Calu3 (cell line): ENCODE measurements around the gene F8. TPM values are rescaled to one million over a fixed set of nuclear protein-coding genes. Genes with fewer than 3 reads are reported as not detected.
"Not testable (repeated sequence)": the region's sequence is repeated elsewhere in the genome, so short reads cannot be mapped to it uniquely, and the experiment has no call there.

Source experiments
- BruUV-seq: library from RNA; stranded (reverse); fragments of 400-500 nt; replicated peaks from 2 replicates; lab custom pipeline; 2021; lab: Mats Ljungman, UMichigan
- CTCF ChIA-PET: fragments of 300-600 bp; sonication (Branson Sonifier 250); formaldehyde crosslinking; loops from one replicate; lab custom pipeline; 2022; ENCODE audit warnings: antibody characterized with exemption; lab: Charles Lee
- DNase-seq: peaks from one replicate; pipeline ENCODE4 v3.0.0; 2022
- H3K27ac Mint-ChIP-seq: one replicate; pipeline ENCODE4 v1.8.0; 2022; ENCODE audit warnings: mixed read lengths; ENCODE audit not compliant: unreplicated experiment
- H3K27me3 Mint-ChIP-seq: one replicate; pipeline ENCODE4 v1.8.0; 2022; ENCODE audit warnings: mixed read lengths; ENCODE audit not compliant: unreplicated experiment
- H3K36me3 Mint-ChIP-seq: one replicate; pipeline ENCODE4 v1.8.0; 2022; ENCODE audit warnings: mild to moderate bottlenecking, moderate library complexity, mixed read lengths; ENCODE audit not compliant: insufficient read depth, unreplicated experiment
- H3K4me1 Mint-ChIP-seq: one replicate; pipeline ENCODE4 v1.8.0; 2022; ENCODE audit warnings: mild to moderate bottlenecking, low read depth, mixed read lengths; ENCODE audit not compliant: unreplicated experiment
- H3K4me3 Mint-ChIP-seq: one replicate; pipeline ENCODE4 v1.8.0; 2022; ENCODE audit warnings: mild to moderate bottlenecking, low read depth, moderate library complexity, mixed read lengths; ENCODE audit not compliant: unreplicated experiment
- H3K9me3 Mint-ChIP-seq: one replicate; pipeline ENCODE4 v1.8.0; 2022; ENCODE audit warnings: low read depth, mixed read lengths; ENCODE audit not compliant: unreplicated experiment
- intact Hi-C: fragments of 100-400 bp; cut with micrococcal nuclease; formaldehyde crosslinking; loops from one replicate; pipeline ENCODE4 v1.10.0; 2022; ENCODE audit not compliant: unreplicated experiment
- total RNA-seq: library from RNA; stranded (reverse); gene quantifications from 2 replicates; pipeline ENCODE4 v1.2.3, GENCODE V29; 2022
- TF ChIP-seq, protein P1 (sequence below): fragments of 200-600 bp; IDR thresholded peaks from one replicate; pipeline ENCODE4 v1.8.0; 2022; ENCODE audit warnings: antibody characterized with exemption; ENCODE audit not compliant: unreplicated experiment

The F8 gene
- total RNA-seq, 1 experiment from 2014 or later, result 1.6 TPM

DNA sequence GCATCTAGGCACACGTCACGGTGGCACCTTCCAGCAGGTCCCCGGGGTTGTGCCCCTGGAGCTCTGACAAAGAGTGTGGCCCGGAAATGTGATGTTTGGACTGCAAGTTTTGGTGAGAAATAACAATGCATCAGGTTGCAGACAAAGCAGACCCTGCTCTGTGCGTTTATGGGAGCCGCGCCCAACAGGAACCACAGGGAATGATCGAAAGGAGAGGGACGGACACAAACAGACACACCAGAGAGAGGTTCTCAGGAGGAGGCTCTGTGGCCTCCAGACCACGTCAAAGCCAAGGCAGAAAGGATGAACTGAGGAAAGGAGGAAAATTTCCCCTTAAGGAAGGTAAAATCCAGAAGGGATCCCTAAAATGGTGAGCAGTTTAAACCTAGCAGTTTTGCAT is 16.1 kb downstream of the F8 start:
- H3K27me3 Mint-ChIP-seq, H3K36me3 Mint-ChIP-seq, H3K4me1 Mint-ChIP-seq, BruUV-seq, CTCF ChIA-PET, H3K9me3 Mint-ChIP-seq, H3K27ac Mint-ChIP-seq, H3K4me3 Mint-ChIP-seq, DNase-seq, intact Hi-C loops: not testable (repeated sequence)

DNA sequence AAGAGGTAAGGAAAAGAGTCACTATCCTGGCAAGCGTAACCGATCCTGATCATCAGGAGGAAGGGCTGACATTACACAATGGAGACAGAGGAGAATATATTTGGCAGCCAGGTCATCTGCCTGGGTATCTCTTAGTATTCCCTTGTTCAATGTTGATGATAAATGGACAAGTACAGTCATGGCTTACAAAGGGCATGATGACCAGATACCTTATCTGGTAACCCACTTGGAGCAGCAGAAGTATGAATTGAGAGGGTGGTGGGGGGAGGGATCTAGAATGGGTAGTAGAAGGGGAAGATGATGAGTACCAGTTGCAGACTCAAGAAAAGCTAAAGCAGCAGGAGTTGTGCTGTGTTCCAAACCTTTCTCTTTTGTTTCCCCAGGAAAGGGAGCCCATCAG is 17.3 kb downstream of the F8 start:
- CTCF ChIA-PET, result no interaction called here
- no peak overlapping the region for H3K27ac Mint-ChIP-seq
- TF ChIP-seq, protein P1, sequence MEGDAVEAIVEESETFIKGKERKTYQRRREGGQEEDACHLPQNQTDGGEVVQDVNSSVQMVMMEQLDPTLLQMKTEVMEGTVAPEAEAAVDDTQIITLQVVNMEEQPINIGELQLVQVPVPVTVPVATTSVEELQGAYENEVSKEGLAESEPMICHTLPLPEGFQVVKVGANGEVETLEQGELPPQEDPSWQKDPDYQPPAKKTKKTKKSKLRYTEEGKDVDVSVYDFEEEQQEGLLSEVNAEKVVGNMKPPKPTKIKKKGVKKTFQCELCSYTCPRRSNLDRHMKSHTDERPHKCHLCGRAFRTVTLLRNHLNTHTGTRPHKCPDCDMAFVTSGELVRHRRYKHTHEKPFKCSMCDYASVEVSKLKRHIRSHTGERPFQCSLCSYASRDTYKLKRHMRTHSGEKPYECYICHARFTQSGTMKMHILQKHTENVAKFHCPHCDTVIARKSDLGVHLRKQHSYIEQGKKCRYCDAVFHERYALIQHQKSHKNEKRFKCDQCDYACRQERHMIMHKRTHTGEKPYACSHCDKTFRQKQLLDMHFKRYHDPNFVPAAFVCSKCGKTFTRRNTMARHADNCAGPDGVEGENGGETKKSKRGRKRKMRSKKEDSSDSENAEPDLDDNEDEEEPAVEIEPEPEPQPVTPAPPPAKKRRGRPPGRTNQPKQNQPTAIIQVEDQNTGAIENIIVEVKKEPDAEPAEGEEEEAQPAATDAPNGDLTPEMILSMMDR, result no peak
- no peak overlapping the region for H3K4me3 Mint-ChIP-seq
- no peaks in the 10 kb centered on the region for H3K4me1 Mint-ChIP-seq
- BruUV-seq, result no TSS peak
- intact Hi-C loops, result no loop called here
- no peaks in the 10 kb centered on the region for H3K9me3 Mint-ChIP-seq
- no peaks in the 10 kb centered on the region for H3K27me3 Mint-ChIP-seq
- H3K36me3 Mint-ChIP-seq, result no peaks in the 10 kb centered on the region
- no peak for DNase-seq

DNA sequence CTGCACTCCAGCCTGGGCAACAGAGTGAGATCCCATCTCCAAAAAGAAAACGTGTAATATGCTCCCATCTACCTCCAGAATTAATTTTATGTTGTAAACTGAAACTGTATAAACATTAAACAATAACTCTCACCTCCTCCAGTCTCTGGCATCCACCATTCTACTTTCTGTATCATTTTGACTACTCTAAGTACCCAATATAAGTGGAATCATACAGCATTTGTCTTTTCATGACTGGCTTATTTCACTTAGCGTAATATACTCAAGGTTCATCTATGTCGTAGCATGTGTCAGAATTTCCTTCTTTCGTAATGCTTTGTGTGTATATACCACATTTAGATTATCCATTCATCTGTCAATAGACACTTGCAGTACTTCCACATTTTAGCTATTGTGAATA is 20.6 kb downstream of the F8 start:
- CTCF ChIA-PET, result no interaction called here
- BruUV-seq, result no TSS peak
- intact Hi-C loops, result no loop called here
- Mint-ChIP-seq H3K9me3 (no peaks in the 10 kb centered on the region), H3K4me3 (no peak overlapping the region), H3K27me3 (no peaks in the 10 kb centered on the region), H3K36me3 (no peaks in the 10 kb centered on the region), H3K27ac (no peak overlapping the region), H3K4me1 (no peaks in the 10 kb centered on the region)
- no peak for DNase-seq
- TF ChIP-seq, protein P1, result no peak

DNA sequence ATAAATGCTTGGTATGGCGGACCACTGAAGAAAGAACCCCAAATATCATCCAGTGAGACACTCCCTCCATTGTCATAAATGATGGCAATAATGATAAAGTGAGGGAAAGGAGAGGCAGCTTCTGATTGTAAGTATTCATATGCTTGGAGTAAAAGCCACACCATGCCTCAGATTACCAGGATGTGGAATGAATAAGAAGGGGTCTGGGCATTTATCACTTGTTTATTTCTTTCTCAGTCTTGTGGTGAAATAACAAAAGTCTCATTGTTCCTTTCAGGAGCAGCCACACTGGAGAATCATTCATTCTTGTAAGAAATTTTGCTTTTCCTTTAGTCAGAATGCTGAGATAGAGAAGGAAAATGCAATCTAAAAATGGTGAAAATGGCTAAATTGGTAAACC is 21.7 kb downstream of the F8 start:
- no peaks in the 10 kb centered on the region for H3K9me3 Mint-ChIP-seq
- no peak for DNase-seq
- H3K27ac Mint-ChIP-seq, result no peak overlapping the region

DNA sequence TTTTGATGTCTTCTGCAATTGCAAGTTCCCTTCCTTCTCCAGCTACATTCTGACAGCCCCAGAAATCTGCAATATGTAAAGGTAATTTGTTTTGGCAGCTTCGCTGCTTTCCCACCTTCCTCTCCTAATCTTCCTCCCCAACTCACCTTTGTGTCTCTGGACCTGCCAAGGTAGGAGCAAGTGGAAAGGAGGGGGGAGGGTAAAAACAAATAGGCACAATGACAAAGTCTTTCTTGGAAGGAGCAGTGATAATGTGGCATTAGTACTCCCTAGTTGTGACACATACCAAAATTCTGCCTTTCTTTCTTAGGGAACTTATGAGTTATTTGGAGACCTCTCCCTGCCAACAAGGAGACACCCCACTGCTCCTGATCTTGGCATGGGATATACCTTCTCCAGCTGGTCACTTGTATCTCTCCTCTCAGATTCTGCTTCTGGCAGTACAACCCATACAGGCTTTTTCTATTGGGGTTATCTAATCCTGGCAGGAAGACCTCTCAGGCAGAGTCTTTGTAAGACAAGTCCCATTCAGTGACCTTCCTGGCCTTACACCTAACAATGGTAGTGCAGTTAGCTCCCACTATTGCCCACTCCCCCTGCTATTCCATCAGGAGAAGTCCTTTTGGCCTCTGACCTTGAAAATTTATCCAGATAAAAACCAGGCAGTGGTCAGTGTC is 24.2 kb downstream of the F8 start:
- intact Hi-C loops, result no loop called here
- Mint-ChIP-seq H3K27me3 (no peaks in the 10 kb centered on the region), H3K36me3 (no peaks in the 10 kb centered on the region), H3K27ac (no peak overlapping the region), H3K4me1 (no peaks in the 10 kb centered on the region), H3K4me3 (no peak overlapping the region), H3K9me3 (no peaks in the 10 kb centered on the region)
- CTCF ChIA-PET, result no interaction called here
- no TSS peak for BruUV-seq
- DNase-seq, result no peak
- TF ChIP-seq, protein P1, result no peak

More for the DNA sequence above, 21.7 kb downstream of the F8 start:
- BruUV-seq, result no TSS peak
- TF ChIP-seq, protein P1, result no peak
- CTCF ChIA-PET, result no interaction called here
- intact Hi-C loops, result no loop called here
- no peak overlapping the region for H3K4me3 Mint-ChIP-seq
- no peaks in the 10 kb centered on the region for H3K36me3 Mint-ChIP-seq
- no peaks in the 10 kb centered on the region for H3K27me3 Mint-ChIP-seq
- H3K4me1 Mint-ChIP-seq, result no peaks in the 10 kb centered on the region
